Measurements from ENCODE around the gene TASP1. TPM values are rescaled to one million over a fixed set of nuclear protein-coding genes. Genes with fewer than 3 reads are reported as not detected.

Gene TASP1
- total RNA-seq, 1 experiment from 2014 or later: 9.5 TPM

DNA sequence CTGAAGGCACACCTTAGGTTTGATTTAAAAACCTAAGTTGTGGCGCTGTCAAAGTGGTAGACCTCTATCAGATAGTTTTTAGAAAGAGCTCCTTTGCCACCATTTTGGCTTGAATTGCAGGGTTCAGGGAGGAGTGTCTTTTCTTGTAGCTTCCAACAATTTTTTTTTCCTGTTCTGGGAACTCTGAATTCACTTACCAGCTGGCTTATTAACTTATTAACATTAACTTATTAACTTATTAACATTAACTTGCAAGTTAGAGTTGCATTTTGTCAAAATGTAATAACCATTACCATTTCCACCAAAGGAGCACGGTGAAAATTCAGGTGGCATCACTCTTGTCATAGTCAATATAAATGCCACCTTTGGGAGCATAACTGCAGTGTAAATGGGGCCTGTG, 235.7 kb downstream of the TASP1 start:
- no peaks in the 10 kb centered on the region for H3K23me2 ChIP-seq (ENCODE audit: insufficient read length, low read depth, low read length, poor library complexity, severe bottlenecking)
- H4K5ac ChIP-seq (ENCODE audit: insufficient read length, low read depth, low read length): no peak overlapping the region
- Mint-ChIP-seq H3K9me3 (no peaks in the 10 kb centered on the region), H3K27ac (no peak overlapping the region), H3K4me3 (no peak overlapping the region), H3K36me3 (ENCODE audit: insufficient read depth in 1 of 3, low read depth in 3 of 3) (no peaks in the 10 kb centered on the region), H3K4me1 (no peaks in the 10 kb centered on the region), H3K27me3 (ENCODE audit: low read depth) (no peaks in the 10 kb centered on the region)
- no peaks in the 10 kb centered on the region; the same call in 1 of the 2 replicates for H3K4me1 ChIP-seq (ENCODE audit: insufficient read depth, low read length)
- no peak overlapping the region for H4K91ac ChIP-seq (ENCODE audit: insufficient read length, low read depth, low read length)
- H3K14ac ChIP-seq (ENCODE audit: insufficient read depth, low read length): no peak overlapping the region
- no peak overlapping the region for H3K56ac ChIP-seq (ENCODE audit: insufficient read length, low read depth, low read length)
- no peak overlapping the region for H3T11ph ChIP-seq (ENCODE audit: low read length)
- no peak overlapping the region for H2AK5ac ChIP-seq (ENCODE audit: insufficient read length, low read length)
- H2BK20ac ChIP-seq (ENCODE audit: low read depth, low read length, poor library complexity, severe bottlenecking): no peak overlapping the region
- TF ChIP-seq, protein P1, sequence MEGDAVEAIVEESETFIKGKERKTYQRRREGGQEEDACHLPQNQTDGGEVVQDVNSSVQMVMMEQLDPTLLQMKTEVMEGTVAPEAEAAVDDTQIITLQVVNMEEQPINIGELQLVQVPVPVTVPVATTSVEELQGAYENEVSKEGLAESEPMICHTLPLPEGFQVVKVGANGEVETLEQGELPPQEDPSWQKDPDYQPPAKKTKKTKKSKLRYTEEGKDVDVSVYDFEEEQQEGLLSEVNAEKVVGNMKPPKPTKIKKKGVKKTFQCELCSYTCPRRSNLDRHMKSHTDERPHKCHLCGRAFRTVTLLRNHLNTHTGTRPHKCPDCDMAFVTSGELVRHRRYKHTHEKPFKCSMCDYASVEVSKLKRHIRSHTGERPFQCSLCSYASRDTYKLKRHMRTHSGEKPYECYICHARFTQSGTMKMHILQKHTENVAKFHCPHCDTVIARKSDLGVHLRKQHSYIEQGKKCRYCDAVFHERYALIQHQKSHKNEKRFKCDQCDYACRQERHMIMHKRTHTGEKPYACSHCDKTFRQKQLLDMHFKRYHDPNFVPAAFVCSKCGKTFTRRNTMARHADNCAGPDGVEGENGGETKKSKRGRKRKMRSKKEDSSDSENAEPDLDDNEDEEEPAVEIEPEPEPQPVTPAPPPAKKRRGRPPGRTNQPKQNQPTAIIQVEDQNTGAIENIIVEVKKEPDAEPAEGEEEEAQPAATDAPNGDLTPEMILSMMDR (conservative IDR thresholded peaks at IDR 0.05): no peak
- H3K9ac ChIP-seq (ENCODE audit: extremely low read depth, insufficient read length, low read length): no peak overlapping the region
- no peaks in the 10 kb centered on the region for H4K20me1 ChIP-seq (ENCODE audit: control insufficient read depth, insufficient read depth, insufficient read length)
- no peak overlapping the region for H2BK15ac ChIP-seq (ENCODE audit: low read depth, low read length)
- no peak overlapping the region for H3K27ac ChIP-seq (ENCODE audit: insufficient read length, low read depth, low read length)
- no peak overlapping the region for H3K4ac ChIP-seq (ENCODE audit: low read depth, low read length)
- no peak overlapping the region for H3K4me2 ChIP-seq (ENCODE audit: insufficient read depth, insufficient read length, low read length)
- no peak overlapping the region for H3K23ac ChIP-seq (ENCODE audit: insufficient read length, low read depth, low read length)
- no peak for DNase-seq
- no peak overlapping the region for H2AFZ ChIP-seq (ENCODE audit: low read length)
- H3K27me3 ChIP-seq (ENCODE audit: insufficient read depth, low read length): no peaks in the 10 kb centered on the region
- H2BK120ac ChIP-seq (ENCODE audit: low read depth, low read length, poor library complexity, severe bottlenecking): no peak overlapping the region
- no peak overlapping the region for H2BK5ac ChIP-seq (ENCODE audit: insufficient read length, low read length)
- WGBS (ENCODE audit: extremely low coverage, insufficient read length, low lambda C conversion rate): no CpG with 5 or more reads among the region's 2 CpGs
- H3K18ac ChIP-seq (ENCODE audit: insufficient read length, low read depth, low read length): no peak overlapping the region
- no peak overlapping the region for H2BK12ac ChIP-seq (ENCODE audit: insufficient read length, low read depth, low read length)
- no peak overlapping the region for H4K8ac ChIP-seq (replicated peaks; ENCODE audit: insufficient read length, low read depth, low read length)
- no peaks in the 10 kb centered on the region for H3K9me3 ChIP-seq (ENCODE audit: control insufficient read depth, low read depth, low read length)
- H3K79me2 ChIP-seq (ENCODE audit: insufficient read depth, low read length): no peaks in the 10 kb centered on the region
- H3K79me1 ChIP-seq (ENCODE audit: insufficient read depth, low read depth, low read length, poor library complexity, severe bottlenecking): no peaks in the 10 kb centered on the region

All from H9 (cell line).